Naive thymus-derived CD4-positive, alpha-beta T cell (primary cell): Measurements from ENCODE around the gene FAM219B. TPM values are rescaled to one million over a fixed set of nuclear protein-coding genes. Genes with fewer than 3 reads are reported as not detected.
"Not testable (repeated sequence)": the region's sequence is repeated elsewhere in the genome, so short reads cannot be mapped to it uniquely, and the experiment has no call there.

ENCODE experiments used
- ATAC-seq: fragments of 150-1000 bp; cut with Tn5 transposase; 2 replicates; pipeline ENCODE4 v1.10.0; 2021; ENCODE audit warnings: mild to moderate bottlenecking, moderate library complexity
- CTCF ChIA-PET: fragments of 350-600 bp; sonication (Branson Sonifier 250); formaldehyde crosslinking; loops from one replicate; lab custom pipeline; 2021; ENCODE audit warnings: antibody characterized with exemption; lab: Charles Lee
- POLR2A ChIA-PET: fragments of 350-600 bp; sonication (Branson Sonifier 250); formaldehyde crosslinking; loops from one replicate; lab custom pipeline; 2021; ENCODE audit warnings: antibody characterized with exemption, inconsistent platforms; lab: Charles Lee
- DNase-seq, 9 donors: peaks; one replicate each; pipeline versions ENCODE4 v3.0.0 to v3.0.0-alpha.2; 2020 to 2022; ENCODE audit warnings: mixed read lengths in 1 of 9
- H3K27ac ChIP-seq: one replicate; pipeline ENCODE4 v1.7.0; 2013; ENCODE audit warnings: mild to moderate bottlenecking, low read depth, low read length, moderate library complexity
- H3K27me3 ChIP-seq, 2 donors: one replicate each; pipeline ENCODE4 v1.7.0; 2013; ENCODE audit warnings: low read length in 2 of 2, mild to moderate bottlenecking in 2 of 2, moderate library complexity in 2 of 2; ENCODE audit not compliant: control insufficient read depth in 2 of 2, insufficient read depth in 2 of 2
- H3K36me3 ChIP-seq, 3 experiments: 1 replicate in 2 of 3; 2 replicates in 1 of 3; pipeline ENCODE4 v1.7.0; 2013; ENCODE audit warnings: low read length in 3 of 3, mild to moderate bottlenecking in 3 of 3, moderate library complexity in 1 of 3; ENCODE audit not compliant: insufficient read depth in 3 of 3, control insufficient read depth in 2 of 3
- H3K4me1 ChIP-seq, 2 donors: one replicate each; pipeline ENCODE4 v1.7.0; 2013; ENCODE audit warnings: low read length in 2 of 2, mild to moderate bottlenecking in 2 of 2, moderate library complexity in 1 of 2; ENCODE audit not compliant: control insufficient read depth in 2 of 2, insufficient read depth in 2 of 2
- H3K4me3 ChIP-seq: 2 replicates; pipeline ENCODE4 v1.7.0; 2013; ENCODE audit warnings: mild to moderate bottlenecking, low read length
- H3K9me3 ChIP-seq, 3 experiments: 1 replicate in 2 of 3; 2 replicates in 1 of 3; pipeline ENCODE4 v1.7.0; 2013; ENCODE audit warnings: low read length in 3 of 3; ENCODE audit not compliant: control insufficient read depth in 2 of 3
- H3K27ac Mint-ChIP-seq, 9 donors: one replicate each; pipeline ENCODE4 v1.8.0; 2020 to 2022; ENCODE audit warnings: mixed read lengths in 9 of 9, mild to moderate bottlenecking in 8 of 9, moderate library complexity in 5 of 9, inconsistent platforms in 2 of 9
- H3K27me3 Mint-ChIP-seq, 5 donors: one replicate each; pipeline ENCODE4 v1.8.0; 2021 to 2022; ENCODE audit warnings: mixed read lengths in 5 of 5, mild to moderate bottlenecking in 1 of 5
- H3K36me3 Mint-ChIP-seq, 5 donors: one replicate each; pipeline ENCODE4 v1.8.0; 2020 to 2022; ENCODE audit warnings: mixed read lengths in 5 of 5, mild to moderate bottlenecking in 3 of 5, inconsistent platforms in 1 of 5
- H3K4me1 Mint-ChIP-seq, 7 donors: one replicate each; pipeline ENCODE4 v1.8.0; 2020 to 2022; ENCODE audit warnings: mixed read lengths in 7 of 7, mild to moderate bottlenecking in 3 of 7, inconsistent platforms in 1 of 7
- H3K4me3 Mint-ChIP-seq, 10 donors: one replicate each; pipeline ENCODE4 v1.8.0; 2020 to 2022; ENCODE audit warnings: mild to moderate bottlenecking in 10 of 10, mixed read lengths in 10 of 10, moderate library complexity in 6 of 10, inconsistent platforms in 2 of 10
- H3K9me3 Mint-ChIP-seq, 11 donors: one replicate each; pipeline ENCODE4 v1.8.0; 2020 to 2022; ENCODE audit warnings: mixed read lengths in 11 of 11, mild to moderate bottlenecking in 4 of 11, inconsistent platforms in 1 of 11, moderate library complexity in 1 of 11
- intact Hi-C, 2 donors: fragments of 100-400 bp; cut with micrococcal nuclease; formaldehyde crosslinking; loops; one replicate each; pipeline ENCODE4 v1.15.1; 2023
- polyA plus RNA-seq, 2 donors: library from polyadenylated mRNA; unstranded; fragments of 300-500 nt; fragmentation: Illumina TruSeq; gene quantifications; one replicate each; pipeline ENCODE4 v1.2.3, GENCODE V29; 2021
- total RNA-seq, 6 experiments: library from RNA in 5 of 6; stranded (reverse) in 5 of 6; gene quantifications; 1 replicate in 5 of 6; 2 replicates in 1 of 6; pipeline ENCODE4 v1.2.3 and lab custom pipeline; 2021 to 2026

Gene FAM219B
- total and polyA plus RNA-seq, 7 experiments from 2014 or later, result 20.2 to 111 (median 56.7) TPM

GRCh38 chr15:74889883-74890664 is 16.6 kb downstream of the FAM219B start, which contains the start of gene MPI:
TSS of gene MPI (plus strand) at chr15:74890042. CDS start at chr15:74890074, 32 bp downstream.
- H3K4me3 ChIP-seq, result peak within 1 kb of the TSS; percentile 94
- peaks cover 33 to 36% of the 10 kb centered on the region in 2 donors for H3K4me1 ChIP-seq
- H3K27me3 Mint-ChIP-seq, result no peaks in the 10 kb centered on the region
- H3K9me3 ChIP-seq, result no peaks in the 10 kb centered on the region
- peaks cover 30 to 59% (median 49%) of the 10 kb centered on the region in 7 donors for H3K4me1 Mint-ChIP-seq
- intact Hi-C loops, result loop anchor here (1.0 to 5.0 kb wide), 7 partner anchors 12 to 103 kb away; partner anchors contain the start of genes COX5A (in 2 of the 2), FAM219B (in 2 of the 2), SCAMP2 (in 2 of the 2) and ULK3 (in 1 of the 2)
- peak within 1 kb of the TSS; percentile 81 to 95 (median 90) for H3K4me3 Mint-ChIP-seq
- POLR2A ChIA-PET, result interaction anchor here (0.8 to 2.4 kb wide), 11 partner anchors 8 to 35 kb away, joined by 3 to 18 read pairs (median 6); partner anchors contain the start of gene FAM219B
- peaks cover 0 to 15% (median 4%) of the 10 kb centered on the region in 3 experiments for H3K36me3 ChIP-seq
- peak within 1 kb of the TSS; percentile 83 to 99 (median 94) for H3K27ac Mint-ChIP-seq
- CTCF ChIA-PET, result interaction anchor here (1.7 kb wide), 1 partner anchor 11 kb away, joined by 8 read pairs; no protein-coding TSS in a partner anchor
- ATAC-seq (peak; percentile 97), DNase-seq (peak; percentile 65 to 87 (median 79))
- peak within 1 kb of the TSS; percentile 84 for H3K27ac ChIP-seq
- H3K27me3 ChIP-seq, result no peaks in the 10 kb centered on the region
- peaks cover 0 to 21% (median 9%) of the 10 kb centered on the region in 5 donors for H3K36me3 Mint-ChIP-seq
- H3K9me3 Mint-ChIP-seq, result peaks cover 0 to 4% (median 0%) of the 10 kb centered on the region in 11 donors

GRCh38 chr15:74889390-74889882 is 17.2 kb downstream of the FAM219B start:
- intact Hi-C loops, result loop anchor here (1.0 kb wide), 3 partner anchors 16 to 46 kb away; partner anchors contain the start of genes FAM219B (in 1 of the 2), SCAMP2 (in 1 of the 2) and ULK3 (in 1 of the 2)

GRCh38 chr15:74888716-74889115 is 17.9 kb downstream of the FAM219B start:
- no peaks in the 10 kb centered on the region for H3K27me3 Mint-ChIP-seq
- peaks cover 25 to 55% (median 46%) of the 10 kb centered on the region in 7 donors for H3K4me1 Mint-ChIP-seq
- Histone ChIP-seq H3K4me3 (no peak overlapping the region), H3K27me3 (no peaks in the 10 kb centered on the region), H3K27ac (peak overlapping the region; percentile 84), H3K4me1 (peaks cover 25 to 28% of the 10 kb centered on the region in 2 donors), H3K36me3 (peaks cover 0 to 15% (median 4%) of the 10 kb centered on the region in 3 experiments), H3K9me3 (no peaks in the 10 kb centered on the region)
- POLR2A ChIA-PET, result interaction anchor here (1.5 to 2.4 kb wide), 7 partner anchors 9 to 18 kb away, joined by 5 to 18 read pairs (median 8); partner anchors contain the start of gene FAM219B
- CTCF ChIA-PET, result interaction anchor here (0.8 to 1.2 kb wide), 2 partner anchors 15 to 89 kb away, joined by 3 to 4 read pairs; no protein-coding TSS in a partner anchor
- H3K9me3 Mint-ChIP-seq, result peaks cover 0 to 2% (median 0%) of the 10 kb centered on the region in 11 donors
- DNase-seq (no peak), ATAC-seq (no peak)
- intact Hi-C loops, result loop anchor here (1.0 kb wide), 3 partner anchors 15 to 45 kb away; partner anchors contain the start of genes FAM219B (in 1 of the 2), SCAMP2 (in 1 of the 2) and ULK3 (in 1 of the 2)
- H3K27ac Mint-ChIP-seq, result peak overlapping the region in 7 of 9 donors; percentile 83 to 99 (median 95)
- H3K36me3 Mint-ChIP-seq, result peaks cover 0 to 18% (median 6%) of the 10 kb centered on the region in 5 donors
- peak overlapping the region in 7 of 10 donors; percentile 81 to 95 (median 90) for H3K4me3 Mint-ChIP-seq

More at GRCh38 chr15:74889390-74889882, 17.2 kb downstream of the FAM219B start:
- H3K27ac ChIP-seq, result peak overlapping the region; percentile 84
- H3K27me3 ChIP-seq, result no peaks in the 10 kb centered on the region
- H3K4me3 ChIP-seq, result peak overlapping the region; percentile 94
- Mint-ChIP-seq H3K36me3 (peaks cover 0 to 20% (median 9%) of the 10 kb centered on the region in 5 donors), H3K4me3 (peak overlapping the region; percentile 81 to 95 (median 90)), H3K4me1 (peaks cover 29 to 55% (median 49%) of the 10 kb centered on the region in 7 donors), H3K27ac (peak overlapping the region; percentile 83 to 99 (median 94)), H3K9me3 (peaks cover 0 to 4% (median 0%) of the 10 kb centered on the region in 11 donors), H3K27me3 (no peaks in the 10 kb centered on the region)
- ATAC-seq (peak; percentile 28), DNase-seq (peak in 1 of 9 donors; percentile 37)
- peaks cover 0 to 15% (median 4%) of the 10 kb centered on the region in 3 experiments for H3K36me3 ChIP-seq
- CTCF ChIA-PET, result interaction anchor here (0.8 to 1.7 kb wide), 3 partner anchors 12 to 90 kb away, joined by 3 to 8 read pairs (median 4); no protein-coding TSS in a partner anchor
- POLR2A ChIA-PET, result interaction anchor here (0.8 to 2.4 kb wide), 11 partner anchors 8 to 35 kb away, joined by 3 to 18 read pairs (median 6); partner anchors contain the start of gene FAM219B
- H3K4me1 ChIP-seq, result peaks cover 31 to 35% of the 10 kb centered on the region in 2 donors
- no peaks in the 10 kb centered on the region for H3K9me3 ChIP-seq

DNA sequence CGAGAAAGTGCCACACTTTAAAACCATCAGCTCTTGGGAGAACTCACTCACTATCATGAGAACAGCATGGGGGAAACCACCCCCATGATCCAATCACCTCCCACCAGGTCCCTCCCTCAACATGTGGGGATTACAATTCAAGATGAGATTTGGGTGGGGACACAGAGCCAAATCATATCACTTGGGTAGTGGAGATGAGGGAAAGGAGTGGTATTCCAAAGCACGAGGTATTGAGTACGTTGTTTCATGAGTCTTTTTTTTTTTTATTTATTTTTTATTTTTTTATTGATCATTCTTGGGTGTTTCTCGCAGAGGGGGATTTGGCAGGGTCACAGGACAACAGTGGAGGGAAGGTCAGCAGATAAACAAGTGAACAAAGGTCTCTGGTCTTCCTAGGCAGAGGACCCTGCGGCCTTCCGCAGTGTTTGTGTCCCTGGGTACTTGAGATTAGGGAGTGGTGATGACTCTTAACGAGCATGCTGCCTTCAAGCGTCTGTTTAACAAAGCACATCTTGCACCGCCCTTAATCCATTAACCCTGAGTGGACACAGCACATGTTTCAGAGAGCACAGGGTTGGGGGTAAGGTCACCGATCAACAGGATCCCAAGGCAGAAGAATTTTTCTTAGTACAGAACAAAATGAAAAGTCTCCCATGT is 19.0 kb downstream of the FAM219B start:
- DNase-seq, H3K9me3 ChIP-seq, H3K27me3 Mint-ChIP-seq, H3K27ac Mint-ChIP-seq, H3K9me3 Mint-ChIP-seq, H3K4me3 ChIP-seq, CTCF ChIA-PET, H3K27ac ChIP-seq, H3K27me3 ChIP-seq, intact Hi-C loops, ATAC-seq: not testable (repeated sequence)
- H3K4me1 Mint-ChIP-seq, result peaks cover 19 to 47% (median 35%) of the 10 kb centered on the region in 7 donors
- Histone ChIP-seq H3K4me1 (peaks cover 14 to 19% of the 10 kb centered on the region in 2 donors), H3K36me3 (peaks cover 0 to 15% (median 4%) of the 10 kb centered on the region in 3 experiments)
- peak overlapping the region in 2 of 10 donors; percentile 10 to 21 for H3K4me3 Mint-ChIP-seq
- H3K36me3 Mint-ChIP-seq, result peaks cover 0 to 11% (median 0%) of the 10 kb centered on the region in 5 donors
- POLR2A ChIA-PET, result interaction anchor here (0.6 to 2.3 kb wide), 3 partner anchors 10 to 98 kb away, joined by 3 to 16 read pairs (median 6); no protein-coding TSS in a partner anchor

DNA sequence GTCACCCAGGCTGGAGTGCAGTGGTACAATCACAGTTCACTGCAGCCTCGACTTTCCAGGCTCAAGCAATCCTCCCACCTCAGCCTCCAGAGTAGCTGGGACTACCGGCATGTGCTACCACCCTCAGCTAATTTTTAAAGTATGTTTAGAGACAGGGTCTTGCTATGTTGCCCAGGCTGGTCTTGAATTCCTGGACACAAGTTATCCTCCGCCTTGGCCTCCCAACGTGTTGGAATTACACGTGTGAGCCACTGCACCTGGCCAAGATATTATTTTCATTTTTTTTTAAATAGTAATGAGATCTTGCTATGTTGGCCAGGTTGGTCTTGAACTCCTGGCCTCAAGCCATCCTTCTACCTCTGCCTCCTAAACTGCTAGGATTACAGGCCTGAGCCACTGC is 21.2 kb downstream of the FAM219B start:
- no peaks in the 10 kb centered on the region for H3K9me3 ChIP-seq
- H3K4me1 ChIP-seq, result peaks cover 8 to 13% of the 10 kb centered on the region in 2 donors
- peaks cover 0 to 3% (median 0%) of the 10 kb centered on the region in 3 experiments for H3K36me3 ChIP-seq
- Mint-ChIP-seq H3K4me3 (no peak overlapping the region), H3K4me1 (peaks cover 14 to 27% (median 16%) of the 10 kb centered on the region in 7 donors), H3K27ac (no peak overlapping the region), H3K36me3 (no peaks in the 10 kb centered on the region), H3K9me3 (peaks cover 0 to 5% (median 0%) of the 10 kb centered on the region in 11 donors), H3K27me3 (no peaks in the 10 kb centered on the region)
- ChIA-PET CTCF (interaction anchor here (1.2 to 2.0 kb wide), 2 partner anchors 17 to 102 kb away, joined by 3 to 8 read pairs; no protein-coding TSS in a partner anchor), POLR2A (interaction anchor here (1.8 kb wide), 1 partner anchor 14 kb away, joined by 6 read pairs; no protein-coding TSS in a partner anchor)
- no peaks in the 10 kb centered on the region for H3K27me3 ChIP-seq
- no peak overlapping the region for H3K27ac ChIP-seq
- ATAC-seq, result no peak
- intact Hi-C loops, result no loop called here
- DNase-seq, result no peak
- no peak overlapping the region for H3K4me3 ChIP-seq
